MM.1S (cell line): ENCODE measurements around the gene LRRC8E.

Experiments
- CTCF ChIP-seq: fragments of 300-600 bp; sonication (generic); IDR thresholded peaks from 2 replicates; pipeline ENCODE4 v1.5.1; 2016; ENCODE audit warnings: antibody characterized with exemption, low read length, mixed read lengths
- EZH2 ChIP-seq: fragments of 300-600 bp; sonication (generic); optimal IDR thresholded peaks from 2 replicates; pipeline ENCODE3; 2017; ENCODE audit warnings: low read depth, mild to moderate bottlenecking, antibody characterized with exemption, low read length, mixed read lengths
- EZH2phosphoT487 ChIP-seq: fragments of 300-600 bp; sonication (generic); IDR thresholded peaks from 2 replicates; pipeline ENCODE4 v1.6.1; 2018; ENCODE audit warnings: antibody characterized with exemption, low read length

- TF ChIP-seq CTCF (no peak), EZH2 (no peak), EZH2phosphoT487 (no peak)
Observed at GRCh38 chr19:7867092-7867844, 21.0 kb upstream of the LRRC8E start.
